Calu3 (cell line): ENCODE data around the gene SKIC8. TPM values are rescaled to one million over a fixed set of nuclear protein-coding genes. Genes with fewer than 3 reads are reported as not detected.
"Not testable (repeated sequence)": the region's sequence is repeated elsewhere in the genome, so short reads cannot be mapped to it uniquely, and the experiment has no call there.

Experiments
- BruUV-seq: library from RNA; stranded (reverse); fragments of 400-500 nt; replicated peaks from 2 replicates; lab custom pipeline; 2021; lab: Mats Ljungman, UMichigan
- CTCF ChIA-PET: fragments of 300-600 bp; sonication (Branson Sonifier 250); formaldehyde crosslinking; loops from one replicate; lab custom pipeline; 2022; ENCODE audit warnings: antibody characterized with exemption; lab: Charles Lee
- DNase-seq: peaks from one replicate; pipeline ENCODE4 v3.0.0; 2022
- H3K27ac Mint-ChIP-seq: one replicate; pipeline ENCODE4 v1.8.0; 2022; ENCODE audit warnings: mixed read lengths; ENCODE audit not compliant: unreplicated experiment
- H3K27me3 Mint-ChIP-seq: one replicate; pipeline ENCODE4 v1.8.0; 2022; ENCODE audit warnings: mixed read lengths; ENCODE audit not compliant: unreplicated experiment
- H3K36me3 Mint-ChIP-seq: one replicate; pipeline ENCODE4 v1.8.0; 2022; ENCODE audit warnings: mild to moderate bottlenecking, moderate library complexity, mixed read lengths; ENCODE audit not compliant: insufficient read depth, unreplicated experiment
- H3K4me1 Mint-ChIP-seq: one replicate; pipeline ENCODE4 v1.8.0; 2022; ENCODE audit warnings: mild to moderate bottlenecking, low read depth, mixed read lengths; ENCODE audit not compliant: unreplicated experiment
- H3K4me3 Mint-ChIP-seq: one replicate; pipeline ENCODE4 v1.8.0; 2022; ENCODE audit warnings: mild to moderate bottlenecking, low read depth, moderate library complexity, mixed read lengths; ENCODE audit not compliant: unreplicated experiment
- H3K9me3 Mint-ChIP-seq: one replicate; pipeline ENCODE4 v1.8.0; 2022; ENCODE audit warnings: low read depth, mixed read lengths; ENCODE audit not compliant: unreplicated experiment
- CTCF ChIP-seq: fragments of 200-600 bp; IDR thresholded peaks from one replicate; pipeline ENCODE4 v1.8.0; 2022; ENCODE audit warnings: antibody characterized with exemption; ENCODE audit not compliant: unreplicated experiment
- intact Hi-C: fragments of 100-400 bp; cut with micrococcal nuclease; formaldehyde crosslinking; loops from one replicate; pipeline ENCODE4 v1.10.0; 2022; ENCODE audit not compliant: unreplicated experiment
- total RNA-seq: library from RNA; stranded (reverse); gene quantifications from 2 replicates; pipeline ENCODE4 v1.2.3, GENCODE V29; 2022

SKIC8 gene
- total RNA-seq, 1 experiment from 2014 or later: 67.8 TPM

- CTCF ChIA-PET: no interaction called here
- intact Hi-C loops: no loop called here
- Mint-ChIP-seq H3K27ac (no peak overlapping the region), H3K27me3 (peaks cover 20% of the 10 kb centered on the region), H3K36me3 (no peaks in the 10 kb centered on the region), H3K4me1 (peaks cover 21% of the 10 kb centered on the region), H3K9me3 (no peaks in the 10 kb centered on the region), H3K4me3 (no peak overlapping the region)
- TF ChIP-seq CTCF: no peak
- BruUV-seq: no TSS peak
- DNase-seq: no peak
These were observed 51.5 kb downstream of the SKIC8 start for GRCh38 chr15:78247911-78248310.

GRCh38 chr15:78245976-78246620 is 53.3 kb downstream of the SKIC8 start:
- Mint-ChIP-seq H3K27me3 (peaks cover 30% of the 10 kb centered on the region), H3K4me1 (peaks cover 21% of the 10 kb centered on the region)
- CTCF ChIA-PET, H3K4me3 Mint-ChIP-seq, H3K9me3 Mint-ChIP-seq, H3K27ac Mint-ChIP-seq, intact Hi-C loops, DNase-seq, H3K36me3 Mint-ChIP-seq, BruUV-seq: not testable (repeated sequence)

- Mint-ChIP-seq H3K4me1 (peaks cover 21% of the 10 kb centered on the region), H3K27me3 (peaks cover 30% of the 10 kb centered on the region)
- H3K9me3 Mint-ChIP-seq, DNase-seq, H3K4me3 Mint-ChIP-seq, CTCF ChIA-PET, intact Hi-C loops, BruUV-seq, H3K27ac Mint-ChIP-seq, H3K36me3 Mint-ChIP-seq: not testable (repeated sequence)
These were observed 54.0 kb downstream of the SKIC8 start for GRCh38 chr15:78245392-78245791.

- no peaks in the 10 kb centered on the region for H3K36me3 Mint-ChIP-seq
- no peak overlapping the region for H3K27ac Mint-ChIP-seq
- peaks cover 30% of the 10 kb centered on the region for H3K27me3 Mint-ChIP-seq
- intact Hi-C loops: loop anchor here (5.0 kb wide), 3 partner anchors 48 to 278 kb away; partner anchors contain the start of gene CIB2
- peaks cover 21% of the 10 kb centered on the region for H3K4me1 Mint-ChIP-seq
- no peaks in the 10 kb centered on the region for H3K9me3 Mint-ChIP-seq
- DNase-seq: no peak
- TF ChIP-seq CTCF: no peak
- no peak overlapping the region for H3K4me3 Mint-ChIP-seq
- BruUV-seq: no TSS peak
- CTCF ChIA-PET: interaction anchor here (1.3 kb wide), 1 partner anchor 137 kb away, joined by 3 read pairs; no protein-coding TSS in a partner anchor
These were observed 54.5 kb downstream of the SKIC8 start for GRCh38 chr15:78244893-78245292.

- Mint-ChIP-seq H3K9me3 (no peaks in the 10 kb centered on the region), H3K4me3 (no peak overlapping the region), H3K27me3 (peaks cover 30% of the 10 kb centered on the region), H3K36me3 (no peaks in the 10 kb centered on the region), H3K27ac (no peak overlapping the region), H3K4me1 (peaks cover 18% of the 10 kb centered on the region)
- CTCF ChIA-PET: interaction anchor here (1.3 kb wide), 1 partner anchor 136 kb away, joined by 3 read pairs; no protein-coding TSS in a partner anchor
- intact Hi-C loops: loop anchor here (5.0 kb wide), 3 partner anchors 47 to 277 kb away; partner anchors contain the start of gene CIB2
- TF ChIP-seq CTCF: no peak
- BruUV-seq: no TSS peak
- DNase-seq: no peak
These were observed 55.3 kb downstream of the SKIC8 start for GRCh38 chr15:78244101-78244500.
